HG03354 (cell line): ENCODE results near the gene TUFT1.
"Not testable (repeated sequence)": the region's sequence is repeated elsewhere in the genome, so short reads cannot be mapped to it uniquely, and the experiment has no call there.

Experiments used
- ATAC-seq: cut with Tn5 transposase; IDR thresholded peaks from one replicate; pipeline ENCODE4 v1.9.1; 2021; ENCODE audit warnings: mild to moderate bottlenecking; ENCODE audit not compliant: unreplicated experiment, poor library complexity, severe bottlenecking

TUFT1 gene

GRCh38 chr1:151611832-151612500 lies 71.9 kb downstream of the TUFT1 start, which contains the start of gene SNX27:
Gene SNX27, plus strand, starts transcription at chr1:151612050. Its CDS starts 152 bp downstream, at chr1:151612202.
- peak; percentile 95 for ATAC-seq

GRCh38 chr1:151612501-151613281 lies 72.6 kb downstream of the TUFT1 start:
- no peak for ATAC-seq

GRCh38 chr1:151613282-151613780 lies 73.2 kb downstream of the TUFT1 start:
- no peak for ATAC-seq

GRCh38 chr1:151615711-151616504 lies 75.8 kb downstream of the TUFT1 start:
- ATAC-seq: no peak

DNA sequence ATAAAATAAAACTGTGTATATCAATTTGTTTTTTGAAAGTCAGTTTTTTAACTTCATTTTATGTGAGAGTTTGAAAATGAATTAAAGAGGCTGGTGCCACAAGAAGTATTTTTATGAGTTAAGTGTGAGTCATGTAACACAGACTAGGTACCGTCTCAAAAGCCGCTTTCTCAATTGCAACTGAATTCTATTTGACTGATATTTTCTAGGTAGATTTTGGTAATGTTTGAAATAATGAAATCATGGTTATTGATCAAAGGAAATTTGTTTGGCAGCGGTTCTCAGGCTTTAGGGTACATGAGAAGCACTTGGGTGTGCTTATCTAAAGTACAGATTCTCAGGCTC lies 76.4 kb downstream of the TUFT1 start:
- no peak for ATAC-seq

GRCh38 chr1:151618003-151618402 lies 77.9 kb downstream of the TUFT1 start:
- ATAC-seq: no peak

DNA sequence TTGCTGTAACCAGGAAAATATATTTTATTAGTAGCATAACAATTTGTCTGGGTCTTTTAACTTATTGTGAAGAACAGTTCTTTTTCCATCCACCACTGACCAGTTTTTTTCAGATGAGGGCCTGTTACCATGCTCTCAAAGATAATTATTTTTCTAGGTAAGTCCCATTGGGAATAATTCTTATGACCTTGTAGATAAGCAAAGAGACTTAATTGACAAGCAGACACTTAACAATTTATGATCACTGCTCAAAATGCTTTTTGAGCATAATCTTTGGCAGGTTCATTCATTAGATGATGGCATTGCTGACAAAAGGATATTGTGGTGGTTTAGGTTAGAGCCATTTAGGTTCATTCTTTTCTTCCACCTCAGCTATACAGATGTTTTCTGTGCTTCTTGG lies 78.4 kb downstream of the TUFT1 start:
- ATAC-seq: no peak

DNA sequence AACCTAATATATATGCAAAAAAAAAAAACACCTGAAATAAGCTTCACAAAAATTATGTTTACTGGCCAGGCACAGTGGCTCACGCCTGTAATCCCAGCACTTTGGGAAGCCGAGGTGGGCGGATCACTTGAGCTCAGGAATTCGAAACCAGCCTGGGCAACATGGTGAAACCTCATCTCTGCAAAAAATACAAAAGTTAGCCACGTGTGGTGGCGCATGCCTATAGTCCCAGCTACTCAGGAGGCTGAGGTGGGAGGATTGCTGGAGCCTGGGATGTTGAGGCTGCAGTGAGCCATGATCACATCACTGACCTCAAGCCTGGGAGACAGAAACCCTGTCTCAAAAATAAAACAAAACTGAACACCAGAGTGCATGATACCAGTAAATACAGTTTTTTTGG lies 78.9 kb downstream of the TUFT1 start:
- not testable (repeated sequence) for ATAC-seq

- ATAC-seq: no peak
Observed at GRCh38 chr1:151619489-151620093, 79.5 kb downstream of the TUFT1 start.

GRCh38 chr1:151620286-151620685 lies 80.2 kb downstream of the TUFT1 start:
- no peak for ATAC-seq

DNA sequence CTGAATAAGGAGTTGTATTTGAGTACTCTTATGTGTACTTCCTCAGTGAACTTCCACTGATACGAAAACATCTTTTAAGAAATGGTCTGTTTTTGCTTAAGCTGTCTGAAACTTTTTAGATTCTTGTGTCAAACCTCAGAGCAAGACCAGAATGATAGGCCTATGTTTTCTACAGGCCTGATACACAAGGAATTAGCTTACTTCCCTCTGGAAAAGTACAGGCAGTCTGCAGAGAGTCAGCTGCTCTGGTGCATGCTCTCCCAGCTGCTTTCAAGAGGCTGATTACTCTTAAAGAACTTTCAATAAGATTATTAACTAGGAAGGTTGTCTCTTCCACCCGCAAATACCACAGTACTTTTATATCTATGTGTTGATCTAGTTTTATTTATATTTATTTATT lies 81.2 kb downstream of the TUFT1 start:
- no peak for ATAC-seq

DNA sequence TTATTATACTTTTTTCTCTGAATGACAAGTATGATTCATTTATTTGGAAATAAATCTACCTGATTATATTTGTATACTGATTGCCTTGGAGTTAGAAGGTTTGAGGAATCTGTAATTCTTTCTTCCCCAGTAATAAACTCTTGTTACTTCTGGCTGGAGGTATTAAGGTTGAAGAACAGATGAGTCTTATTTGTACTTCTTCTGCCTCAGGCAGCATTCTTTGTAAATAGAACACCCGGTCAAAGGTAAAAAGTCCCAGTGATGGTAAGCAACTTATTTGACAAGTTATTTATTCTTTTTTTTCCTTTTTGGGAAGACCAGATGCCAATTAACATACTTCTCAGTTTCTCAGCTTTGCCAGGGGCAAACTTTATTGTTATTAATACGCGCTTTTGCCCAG lies 84.7 kb downstream of the TUFT1 start:
- ATAC-seq: no peak

DNA sequence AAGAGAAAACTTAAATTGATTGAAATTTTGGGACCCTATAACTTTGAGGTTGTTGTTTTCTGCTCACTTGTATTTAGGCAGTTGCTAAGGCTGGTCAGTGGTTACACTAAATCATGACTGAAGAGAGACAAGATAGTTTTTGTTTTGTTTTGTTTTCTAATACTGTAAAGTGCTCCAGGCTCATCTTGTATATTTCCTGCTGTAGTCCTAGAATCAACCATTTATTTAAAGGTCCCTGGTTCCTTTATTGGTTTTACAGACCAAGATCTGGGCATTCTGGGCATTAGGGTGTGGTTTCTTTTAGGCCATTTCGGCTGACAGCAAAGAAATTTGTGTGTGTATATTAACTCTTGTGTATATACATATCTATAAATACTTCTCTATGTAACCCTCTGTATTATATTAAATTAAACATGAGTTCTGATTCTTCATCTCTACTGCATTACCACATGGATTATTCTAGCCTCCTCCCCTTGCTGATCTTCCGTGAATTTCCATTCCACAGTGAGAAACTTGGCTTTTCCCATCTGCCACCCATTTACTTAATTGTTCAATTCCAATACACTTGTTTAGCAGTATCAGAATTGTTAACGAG lies 86.7 kb downstream of the TUFT1 start:
- ATAC-seq: no peak

DNA sequence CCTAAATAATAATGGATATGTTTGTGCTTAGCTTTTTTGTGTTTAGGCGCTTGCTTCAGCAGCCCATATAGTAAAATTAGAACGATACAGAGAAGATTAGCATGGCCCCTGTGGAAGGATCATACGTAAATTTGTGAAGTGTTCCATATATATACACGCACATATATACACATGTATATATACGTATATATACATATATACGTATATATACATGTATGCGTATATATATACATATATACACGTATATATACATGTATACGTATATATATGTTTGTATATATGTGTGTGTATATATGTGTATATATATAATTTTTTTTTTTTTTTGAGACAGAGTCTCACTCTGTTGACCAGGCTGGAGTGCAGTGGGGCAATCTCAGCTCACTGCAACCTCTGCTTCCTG lies 89.2 kb downstream of the TUFT1 start:
- ATAC-seq: no peak
